ENCODE results near the gene KNOP1. TPM values are rescaled to one million over a fixed set of nuclear protein-coding genes. Genes with fewer than 3 reads are reported as not detected.

KNOP1 gene
- total and polyA plus RNA-seq, 12 donors, result 8.1 to 30.6 (median 13.7) TPM

GRCh38 chr16:19690196-19690595, 27.8 kb downstream of the KNOP1 start:
- Histone ChIP-seq H3K27ac (peak overlapping the region in 3 of 5 donors; percentile 60 to 83 (median 75)), H3K9me3 (replicated peaks in 1 of 3) (no peaks in the 10 kb centered on the region), H3K27me3 (no peaks in the 10 kb centered on the region), H3K4me3 (no peak overlapping the region), H3K4me1 (replicated peaks in 1 of 2) (peaks cover 17 to 24% of the 10 kb centered on the region in 2 donors), H3K36me3 (replicated peaks in 1 of 2) (peaks cover 0 to 18% of the 10 kb centered on the region in 2 donors)
- TF ChIP-seq, protein P1, sequence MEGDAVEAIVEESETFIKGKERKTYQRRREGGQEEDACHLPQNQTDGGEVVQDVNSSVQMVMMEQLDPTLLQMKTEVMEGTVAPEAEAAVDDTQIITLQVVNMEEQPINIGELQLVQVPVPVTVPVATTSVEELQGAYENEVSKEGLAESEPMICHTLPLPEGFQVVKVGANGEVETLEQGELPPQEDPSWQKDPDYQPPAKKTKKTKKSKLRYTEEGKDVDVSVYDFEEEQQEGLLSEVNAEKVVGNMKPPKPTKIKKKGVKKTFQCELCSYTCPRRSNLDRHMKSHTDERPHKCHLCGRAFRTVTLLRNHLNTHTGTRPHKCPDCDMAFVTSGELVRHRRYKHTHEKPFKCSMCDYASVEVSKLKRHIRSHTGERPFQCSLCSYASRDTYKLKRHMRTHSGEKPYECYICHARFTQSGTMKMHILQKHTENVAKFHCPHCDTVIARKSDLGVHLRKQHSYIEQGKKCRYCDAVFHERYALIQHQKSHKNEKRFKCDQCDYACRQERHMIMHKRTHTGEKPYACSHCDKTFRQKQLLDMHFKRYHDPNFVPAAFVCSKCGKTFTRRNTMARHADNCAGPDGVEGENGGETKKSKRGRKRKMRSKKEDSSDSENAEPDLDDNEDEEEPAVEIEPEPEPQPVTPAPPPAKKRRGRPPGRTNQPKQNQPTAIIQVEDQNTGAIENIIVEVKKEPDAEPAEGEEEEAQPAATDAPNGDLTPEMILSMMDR (IDR thresholded peaks at IDR 0.05), result no peak
- TF ChIP-seq POLR2A (IDR thresholded peaks at IDR 0.05), result no peak
- 45 to 57% (median 53%) methylated on average over 4 of the region's 4 CpGs for WGBS, 4 donors
- DNase-seq, result peak in 6 of 7 donors; percentile 50 to 73 (median 62)
- intact Hi-C loops (cut with DNase I), result no loop called here

GRCh38 chr16:19689342-19689741, 28.7 kb downstream of the KNOP1 start:
- Histone ChIP-seq H3K4me1 (replicated peaks in 1 of 2) (peaks cover 17 to 24% of the 10 kb centered on the region in 2 donors), H3K4me3 (no peak overlapping the region), H3K27me3 (no peaks in the 10 kb centered on the region), H3K9me3 (replicated peaks in 1 of 3) (no peaks in the 10 kb centered on the region), H3K27ac (no peak overlapping the region), H3K36me3 (replicated peaks in 1 of 2) (peaks cover 0 to 21% of the 10 kb centered on the region in 2 donors)
- intact Hi-C loops (cut with DNase I), result no loop called here
- no peak for DNase-seq
- 92 to 96% (median 95%) methylated on average over 5 of the region's 5 CpGs for WGBS, 4 donors
- TF ChIP-seq POLR2A (IDR thresholded peaks at IDR 0.05), result no peak
- TF ChIP-seq, protein P1 (IDR thresholded peaks at IDR 0.05), result no peak

- no peak for DNase-seq
- intact Hi-C loops (cut with DNase I), result no loop called here
- peaks cover 0 to 30% of the 10 kb centered on the region in 2 donors for H3K36me3 ChIP-seq (replicated peaks in 1 of 2)
Measured at GRCh38 chr16:19688396-19689024, 29.5 kb downstream of the KNOP1 start.

GRCh38 chr16:19687279-19687678, 30.7 kb downstream of the KNOP1 start:
- Histone ChIP-seq H3K27ac (no peak overlapping the region), H3K9me3 (replicated peaks in 1 of 3) (no peaks in the 10 kb centered on the region), H3K27me3 (no peaks in the 10 kb centered on the region), H3K4me3 (no peak overlapping the region), H3K36me3 (replicated peaks in 1 of 2) (peaks cover 0 to 36% of the 10 kb centered on the region in 2 donors), H3K4me1 (replicated peaks in 1 of 2) (peaks cover 17 to 24% of the 10 kb centered on the region in 2 donors)
- TF ChIP-seq, protein P1 (IDR thresholded peaks at IDR 0.05), result no peak
- TF ChIP-seq POLR2A (IDR thresholded peaks at IDR 0.05), result no peak
- no peak for DNase-seq
- intact Hi-C loops (cut with DNase I), result no loop called here
- 83 to 90% (median 87%) methylated on average over 7 of the region's 7 CpGs for WGBS, 4 donors

More at GRCh38 chr16:19688396-19689024, 29.5 kb downstream of the KNOP1 start:
- H3K9me3 ChIP-seq (replicated peaks in 1 of 3), result no peaks in the 10 kb centered on the region
- H3K4me3 ChIP-seq, result no peak overlapping the region
- H3K4me1 ChIP-seq (replicated peaks in 1 of 2), result peaks cover 17 to 24% of the 10 kb centered on the region in 2 donors
- TF ChIP-seq, protein P1 (IDR thresholded peaks at IDR 0.05), result no peak
- TF ChIP-seq POLR2A (IDR thresholded peaks at IDR 0.05), result no peak
- 91 to 97% (median 93%) methylated on average over 17 to 18 of the region's 18 CpGs for WGBS, 4 donors
- H3K27me3 ChIP-seq, result no peaks in the 10 kb centered on the region
- no peak overlapping the region for H3K27ac ChIP-seq
